ENCODE data around the gene SWSAP1.
"Not testable (repeated sequence)": the region's sequence is repeated elsewhere in the genome, so short reads cannot be mapped to it uniquely, and the experiment has no call there.

DNA sequence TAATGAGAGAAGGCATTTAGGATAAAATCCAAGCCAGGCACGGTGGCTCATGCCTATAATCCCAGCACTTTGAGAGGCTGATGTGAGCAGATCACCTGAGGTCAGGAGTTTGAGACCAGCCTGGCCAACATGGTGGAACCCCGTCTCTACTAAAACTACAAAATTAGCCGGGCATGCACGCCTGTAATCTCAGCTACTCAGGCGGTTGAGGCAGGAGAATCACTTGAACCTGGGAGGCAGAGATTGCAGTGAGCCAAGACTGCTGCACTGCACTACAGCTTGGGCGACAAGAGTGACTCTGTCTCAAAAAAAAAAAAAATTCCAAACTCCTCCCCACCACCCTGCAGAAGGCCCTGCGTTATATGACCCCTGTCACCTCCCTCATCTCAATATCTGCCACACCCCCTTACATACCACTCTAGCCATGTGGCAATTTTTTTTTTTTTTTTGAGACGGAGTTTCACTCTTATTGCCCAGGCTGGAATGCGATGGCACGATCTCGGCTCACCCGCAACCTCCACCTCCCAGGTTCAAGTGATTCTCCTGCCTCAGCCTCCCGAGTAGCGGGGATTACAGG lies 4.9 kb downstream of the SWSAP1 start:
- TF ChIP-seq PRRX2 (CRISPR knock-in tag; IDR thresholded peaks at IDR 0.05); ZNF232 (CRISPR knock-in tag; IDR thresholded peaks at IDR 0.05); ESRRA (CRISPR knock-in tag; IDR thresholded peaks at IDR 0.05; ENCODE audit: borderline replicate concordance): not testable (repeated sequence)
- TF ChIP-seq, protein P1, sequence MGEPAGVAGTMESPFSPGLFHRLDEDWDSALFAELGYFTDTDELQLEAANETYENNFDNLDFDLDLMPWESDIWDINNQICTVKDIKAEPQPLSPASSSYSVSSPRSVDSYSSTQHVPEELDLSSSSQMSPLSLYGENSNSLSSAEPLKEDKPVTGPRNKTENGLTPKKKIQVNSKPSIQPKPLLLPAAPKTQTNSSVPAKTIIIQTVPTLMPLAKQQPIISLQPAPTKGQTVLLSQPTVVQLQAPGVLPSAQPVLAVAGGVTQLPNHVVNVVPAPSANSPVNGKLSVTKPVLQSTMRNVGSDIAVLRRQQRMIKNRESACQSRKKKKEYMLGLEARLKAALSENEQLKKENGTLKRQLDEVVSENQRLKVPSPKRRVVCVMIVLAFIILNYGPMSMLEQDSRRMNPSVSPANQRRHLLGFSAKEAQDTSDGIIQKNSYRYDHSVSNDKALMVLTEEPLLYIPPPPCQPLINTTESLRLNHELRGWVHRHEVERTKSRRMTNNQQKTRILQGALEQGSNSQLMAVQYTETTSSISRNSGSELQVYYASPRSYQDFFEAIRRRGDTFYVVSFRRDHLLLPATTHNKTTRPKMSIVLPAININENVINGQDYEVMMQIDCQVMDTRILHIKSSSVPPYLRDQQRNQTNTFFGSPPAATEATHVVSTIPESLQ (CRISPR knock-in tag; IDR thresholded peaks at IDR 0.05) = not testable (repeated sequence)

Measured in WTC11 (cell line).